Measurements from ENCODE around the gene LIMA1.

DNA sequence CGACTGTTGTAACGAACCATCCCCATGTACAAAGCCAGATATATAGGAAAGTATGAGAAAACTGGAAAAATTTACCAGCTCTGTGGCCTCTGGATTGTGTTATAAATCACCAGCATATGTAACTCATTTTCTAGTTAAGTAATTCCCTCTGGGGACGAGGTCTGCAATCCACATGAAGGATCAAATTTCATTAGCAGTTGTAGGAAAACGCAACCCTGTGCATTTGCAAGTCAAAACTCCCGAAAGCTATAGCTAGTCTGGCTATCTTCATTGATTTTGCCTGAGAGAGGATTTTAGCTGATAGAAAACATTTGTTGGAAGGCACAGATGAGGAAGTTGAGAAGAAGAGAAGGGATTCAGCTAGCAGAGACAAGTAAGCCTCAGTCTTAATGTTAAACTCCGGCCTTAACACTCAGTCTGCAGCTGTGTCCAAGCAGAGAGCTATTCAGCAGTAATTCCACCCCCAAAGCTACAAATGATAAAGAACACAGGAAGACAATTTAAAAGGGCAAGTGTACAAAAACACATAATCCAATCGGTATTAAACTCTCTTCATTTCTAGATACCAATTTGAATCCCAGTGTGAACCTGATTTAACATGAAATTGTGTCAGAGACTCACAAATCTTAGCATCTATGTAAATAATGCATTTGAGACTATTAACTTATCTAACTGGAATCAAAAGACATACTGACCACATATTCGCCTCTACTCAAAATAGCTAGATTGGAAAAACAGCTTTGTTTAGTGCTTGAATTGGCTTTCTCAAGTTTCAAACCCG lies 61.9 kb downstream of the LIMA1 start:
- TF ChIP-seq, protein P1, sequence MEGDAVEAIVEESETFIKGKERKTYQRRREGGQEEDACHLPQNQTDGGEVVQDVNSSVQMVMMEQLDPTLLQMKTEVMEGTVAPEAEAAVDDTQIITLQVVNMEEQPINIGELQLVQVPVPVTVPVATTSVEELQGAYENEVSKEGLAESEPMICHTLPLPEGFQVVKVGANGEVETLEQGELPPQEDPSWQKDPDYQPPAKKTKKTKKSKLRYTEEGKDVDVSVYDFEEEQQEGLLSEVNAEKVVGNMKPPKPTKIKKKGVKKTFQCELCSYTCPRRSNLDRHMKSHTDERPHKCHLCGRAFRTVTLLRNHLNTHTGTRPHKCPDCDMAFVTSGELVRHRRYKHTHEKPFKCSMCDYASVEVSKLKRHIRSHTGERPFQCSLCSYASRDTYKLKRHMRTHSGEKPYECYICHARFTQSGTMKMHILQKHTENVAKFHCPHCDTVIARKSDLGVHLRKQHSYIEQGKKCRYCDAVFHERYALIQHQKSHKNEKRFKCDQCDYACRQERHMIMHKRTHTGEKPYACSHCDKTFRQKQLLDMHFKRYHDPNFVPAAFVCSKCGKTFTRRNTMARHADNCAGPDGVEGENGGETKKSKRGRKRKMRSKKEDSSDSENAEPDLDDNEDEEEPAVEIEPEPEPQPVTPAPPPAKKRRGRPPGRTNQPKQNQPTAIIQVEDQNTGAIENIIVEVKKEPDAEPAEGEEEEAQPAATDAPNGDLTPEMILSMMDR (IDR thresholded peaks at IDR 0.05), result no peak
- TF ChIP-seq POLR2A (IDR thresholded peaks at IDR 0.05), result no peak

Measured in body of pancreas (tissue), 4 donors.